Fibroblast of skin of scalp (primary cell): ENCODE results near the gene NUP37. TPM values are rescaled to one million over a fixed set of nuclear protein-coding genes. Genes with fewer than 3 reads are reported as not detected.
"Not testable (repeated sequence)": the region's sequence is repeated elsewhere in the genome, so short reads cannot be mapped to it uniquely, and the experiment has no call there.

Experiments
- DNase-seq: peaks from one replicate; pipeline ENCODE4 v3.0.0-alpha.2; 2013
- polyA plus RNA-seq, 2 experiments: library from polyadenylated mRNA; unstranded; fragments of 120-200 nt; gene quantifications; one replicate each; pipeline ENCODE4 v1.2.1, GENCODE V29; 2013; ENCODE audit not compliant: insufficient read length in 2 of 2

NUP37 gene, protein sequence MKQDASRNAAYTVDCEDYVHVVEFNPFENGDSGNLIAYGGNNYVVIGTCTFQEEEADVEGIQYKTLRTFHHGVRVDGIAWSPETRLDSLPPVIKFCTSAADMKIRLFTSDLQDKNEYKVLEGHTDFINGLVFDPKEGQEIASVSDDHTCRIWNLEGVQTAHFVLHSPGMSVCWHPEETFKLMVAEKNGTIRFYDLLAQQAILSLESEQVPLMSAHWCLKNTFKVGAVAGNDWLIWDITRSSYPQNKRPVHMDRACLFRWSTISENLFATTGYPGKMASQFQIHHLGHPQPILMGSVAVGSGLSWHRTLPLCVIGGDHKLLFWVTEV
- polyA plus RNA-seq (2013, experiment 1 of 2; ENCODE audit: insufficient read length) = 24.9 TPM
- 24.9 TPM for polyA plus RNA-seq (2013, experiment 2 of 2; ENCODE audit: insufficient read length)

DNA sequence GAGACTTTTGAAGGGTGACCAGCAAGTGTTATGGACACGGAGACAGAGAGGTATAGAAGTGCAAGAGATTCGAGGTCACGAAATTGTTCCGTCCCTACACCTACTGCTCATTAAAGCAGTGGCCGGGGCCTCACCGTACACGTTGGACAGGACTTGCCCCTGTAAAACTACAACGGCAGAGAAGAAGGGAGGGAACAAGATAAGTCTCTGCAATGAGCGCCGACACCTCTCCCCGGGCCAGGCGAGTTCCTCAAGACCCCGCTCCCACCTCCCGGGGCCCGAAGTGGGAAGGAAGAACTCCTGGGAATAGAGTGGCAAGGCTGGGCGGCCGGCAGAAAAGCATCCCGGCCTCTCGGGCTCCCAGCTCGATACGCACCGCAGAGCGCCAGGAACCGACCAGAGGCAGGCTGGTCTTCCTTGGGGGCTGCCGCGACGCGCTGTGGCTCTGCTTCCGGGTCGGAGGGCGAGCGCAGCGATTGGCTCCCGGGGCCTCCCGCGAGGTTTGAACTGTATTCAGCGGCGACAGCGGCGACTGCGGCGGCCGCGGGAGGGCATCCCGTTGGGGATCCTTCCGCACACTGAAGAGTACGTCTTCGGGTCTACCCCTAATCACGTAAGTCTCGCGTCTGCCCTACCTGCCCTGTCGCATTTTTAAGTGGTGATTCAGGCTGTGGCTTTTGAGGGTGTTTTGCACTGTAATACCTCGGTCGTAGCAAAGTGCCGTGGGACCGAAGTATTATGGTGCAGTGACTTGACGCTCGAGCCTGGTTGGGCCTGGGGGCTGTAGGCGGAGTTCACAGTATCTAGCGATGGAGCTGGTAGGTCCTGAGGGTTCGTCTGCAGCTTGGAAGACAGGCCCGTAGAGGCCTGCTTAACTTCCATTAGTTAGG lies at the start of gene NUP37, which contains the start of gene PARPBP:
Gene NUP37 (minus strand): TSS at position 441 of the 890 bp plus-strand sequence. CDS start 1,596 bp downstream, outside the sequence.
Gene PARPBP (plus strand): TSS at position 510 of the 890 bp plus-strand sequence. CDS start 3,706 bp downstream, outside the sequence.
- DNase-seq = peak; percentile 88

DNA sequence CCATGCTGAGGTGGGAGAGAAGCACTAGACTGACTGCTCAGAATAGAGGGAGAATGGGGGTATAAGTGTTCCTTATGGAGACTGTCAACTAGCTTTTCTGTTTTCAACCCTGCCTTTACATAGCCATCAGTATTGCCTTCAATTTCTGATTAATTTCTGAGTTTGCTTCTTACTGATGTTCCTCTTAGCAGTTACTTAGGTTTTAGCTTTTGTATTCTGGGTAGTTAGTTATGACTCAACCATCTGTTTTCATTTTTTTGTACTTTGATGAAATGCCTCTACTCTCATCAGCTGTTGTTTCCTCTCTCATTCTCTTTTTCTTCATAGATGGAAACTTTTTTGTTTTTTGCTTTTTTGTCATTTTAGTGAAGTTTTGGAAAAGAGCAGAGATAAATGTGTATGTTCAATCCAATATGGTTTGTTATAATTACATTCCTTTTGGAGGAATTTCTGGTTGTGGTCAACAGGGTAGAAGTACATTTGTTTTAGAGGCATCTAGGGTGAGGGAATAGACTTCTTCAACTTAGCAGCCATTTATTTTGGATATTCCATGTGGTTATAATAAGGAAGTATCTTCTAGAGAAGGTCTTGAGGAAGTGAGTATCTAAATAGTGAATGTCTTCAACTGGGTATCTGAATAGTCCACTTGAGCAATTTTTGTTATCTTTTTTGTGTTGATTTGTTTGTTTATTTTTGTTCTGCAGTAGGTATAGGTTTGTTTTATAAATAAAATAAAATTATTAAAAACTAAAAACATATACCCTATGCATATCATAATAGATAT lies 48.1 kb upstream of the NUP37 start:
- no peak for DNase-seq

DNA sequence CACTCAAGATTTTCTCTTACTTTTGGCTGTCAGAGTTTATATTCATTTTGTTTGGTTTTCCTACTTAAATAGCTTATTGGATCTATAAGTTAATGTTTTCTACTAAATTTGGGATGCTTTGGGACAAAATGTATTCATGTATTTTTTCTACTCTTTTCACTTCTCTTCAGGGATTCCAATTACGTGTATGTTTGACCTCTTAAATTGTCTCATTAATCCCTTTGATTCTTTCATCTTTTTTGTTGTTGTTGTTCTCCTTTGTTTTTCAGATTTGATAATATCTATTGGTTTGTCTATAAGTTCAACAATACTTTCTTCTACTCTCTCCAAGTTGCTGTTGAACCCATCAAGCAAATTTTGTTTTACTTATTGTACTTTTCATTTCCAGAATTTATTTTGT lies 43.5 kb upstream of the NUP37 start:
- no peak for DNase-seq

DNA sequence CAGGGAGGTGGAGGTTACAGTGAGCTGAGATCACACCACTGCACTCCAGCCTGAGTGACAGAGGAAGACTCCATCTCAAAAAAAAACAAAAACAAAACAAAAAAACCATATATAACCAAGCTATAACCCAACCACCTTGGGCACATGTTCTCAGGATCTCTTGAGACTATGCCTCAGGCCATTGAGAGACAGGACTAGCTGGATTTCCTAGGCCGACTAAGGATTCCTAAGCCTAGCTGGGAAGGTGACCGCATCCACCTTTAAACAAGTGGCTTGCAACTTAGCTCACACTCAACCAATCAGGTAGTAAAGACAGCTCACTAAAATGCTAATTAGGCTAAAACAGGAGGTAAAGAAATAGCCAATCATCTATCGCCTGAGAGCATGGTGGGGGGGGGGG lies 35.3 kb upstream of the NUP37 start:
- not testable (repeated sequence) for DNase-seq

DNA sequence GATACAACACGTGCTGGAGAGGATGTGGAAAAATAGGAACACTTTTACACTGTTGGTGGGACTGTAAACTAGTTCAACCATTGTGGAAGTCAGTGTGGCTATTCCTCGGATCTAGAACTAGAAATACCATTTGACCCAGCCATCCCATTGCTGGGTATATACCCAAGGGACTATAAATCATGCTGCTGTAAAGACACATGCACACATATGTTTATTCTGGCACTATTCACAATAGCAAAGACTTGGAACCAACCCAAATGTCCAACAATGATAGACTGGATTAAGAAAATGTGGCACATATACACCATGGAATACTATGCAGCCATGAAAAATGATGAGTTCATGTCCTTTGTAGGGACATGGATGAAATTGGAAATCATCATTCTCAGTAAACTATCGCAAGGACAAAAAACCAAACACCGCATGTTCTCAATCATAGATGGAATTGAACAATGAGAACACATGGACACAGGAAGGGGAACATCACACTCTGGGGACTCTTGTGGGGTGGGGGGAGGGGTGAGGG lies 27.2 kb upstream of the NUP37 start:
- DNase-seq = not testable (repeated sequence)

DNA sequence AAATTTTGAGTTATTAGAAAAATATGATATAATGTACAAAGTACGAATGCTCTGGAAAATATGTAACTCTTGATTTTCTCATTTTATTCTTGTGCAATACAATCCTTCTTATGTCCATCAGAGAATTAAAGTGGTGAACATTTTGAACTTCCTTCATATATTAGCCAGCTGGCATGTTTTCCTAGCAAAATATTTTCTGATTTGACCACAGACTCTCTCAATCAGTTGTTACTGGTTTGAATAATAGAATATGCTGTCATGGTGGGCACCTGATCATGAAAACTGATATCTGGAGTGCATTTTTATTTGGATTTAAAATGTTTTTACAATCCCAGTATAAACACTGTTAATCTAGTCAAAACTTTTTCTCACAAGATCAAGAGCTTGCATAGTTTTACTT lies 24.3 kb upstream of the NUP37 start:
- peak; percentile 1 for DNase-seq

DNA sequence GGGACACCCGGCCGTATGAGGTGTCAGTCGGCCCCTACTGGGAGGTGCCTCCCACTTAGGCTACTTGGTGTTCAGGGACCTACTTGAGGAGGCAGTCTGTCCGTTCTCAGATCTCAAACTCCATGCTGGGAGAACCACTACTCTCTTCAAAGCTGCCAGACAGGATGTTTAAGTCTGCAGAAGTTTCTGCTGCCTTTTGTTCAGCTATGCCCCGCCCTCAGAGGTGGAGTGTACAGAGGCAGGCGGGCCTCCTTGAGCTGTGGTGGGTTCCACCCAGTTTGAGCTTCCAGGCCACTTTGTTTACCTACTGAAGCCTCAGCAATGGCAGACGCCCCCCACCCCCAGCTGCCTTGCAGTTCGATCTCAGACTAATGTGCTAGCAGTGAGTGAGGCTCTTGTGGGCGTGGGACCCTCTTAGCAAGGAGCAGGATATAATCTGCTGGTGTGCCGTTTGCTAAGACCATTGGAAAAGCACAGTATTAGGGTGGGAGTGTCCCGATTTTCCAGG lies 23.0 kb upstream of the NUP37 start:
- DNase-seq = not testable (repeated sequence)

- not testable (repeated sequence) for DNase-seq
These were observed 17.7 kb upstream of the NUP37 start for GRCh38 chr12:102137619-102138018.

- DNase-seq = not testable (repeated sequence)
These were observed 11.5 kb upstream of the NUP37 start for GRCh38 chr12:102131442-102131841.

GRCh38 chr12:102130720-102131119 lies 10.8 kb upstream of the NUP37 start:
- not testable (repeated sequence) for DNase-seq

DNA sequence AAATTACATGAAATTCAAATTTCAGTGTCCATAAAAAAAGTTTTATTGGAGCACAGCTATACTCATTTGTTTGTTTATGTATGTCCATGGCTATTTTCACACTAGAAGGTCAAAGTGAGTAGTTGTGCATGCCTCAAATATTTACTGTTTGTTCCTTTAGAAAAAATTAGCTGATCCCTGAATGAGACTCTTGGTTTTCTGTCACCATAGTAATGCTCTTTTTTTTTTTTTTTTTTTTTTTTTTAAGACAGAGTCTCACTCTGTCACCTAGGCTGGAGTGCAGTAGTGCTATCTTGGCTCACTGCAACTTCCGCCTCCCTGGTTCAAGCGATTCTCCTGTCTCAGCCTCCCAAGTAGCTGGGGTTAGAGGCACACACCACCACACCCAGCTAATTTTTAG lies 1.4 kb upstream of the NUP37 start:
- not testable (repeated sequence) for DNase-seq

GRCh38 chr12:102120886-102121285 lies 972 bp upstream of the NUP37 start:
- no peak for DNase-seq

- no peak for DNase-seq
These were observed 605 bp upstream of the NUP37 start for GRCh38 chr12:102120564-102120873.

DNA sequence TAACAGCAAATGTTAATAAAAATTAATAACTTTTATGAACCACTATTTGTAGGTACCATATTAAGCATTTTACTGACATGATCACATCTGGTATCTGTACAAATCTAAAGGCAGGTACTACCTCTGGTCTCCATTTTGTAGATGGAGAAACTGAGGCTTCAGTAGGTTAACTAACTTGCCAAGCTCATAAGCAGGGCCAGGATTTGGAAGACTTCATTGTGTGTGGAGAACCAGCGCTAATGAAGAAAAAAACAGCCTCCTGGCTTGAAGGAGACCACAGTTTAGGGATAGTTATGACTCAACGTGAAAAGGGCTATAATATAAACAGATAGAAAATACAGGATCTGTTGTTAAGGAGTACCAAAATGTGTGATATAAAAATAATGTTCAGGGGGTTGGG lies 1.0 kb downstream of the NUP37 start:
- DNase-seq = no peak

- DNase-seq = no peak
These were observed 3.5 kb downstream of the NUP37 start for GRCh38 chr12:102116392-102116791.

DNA sequence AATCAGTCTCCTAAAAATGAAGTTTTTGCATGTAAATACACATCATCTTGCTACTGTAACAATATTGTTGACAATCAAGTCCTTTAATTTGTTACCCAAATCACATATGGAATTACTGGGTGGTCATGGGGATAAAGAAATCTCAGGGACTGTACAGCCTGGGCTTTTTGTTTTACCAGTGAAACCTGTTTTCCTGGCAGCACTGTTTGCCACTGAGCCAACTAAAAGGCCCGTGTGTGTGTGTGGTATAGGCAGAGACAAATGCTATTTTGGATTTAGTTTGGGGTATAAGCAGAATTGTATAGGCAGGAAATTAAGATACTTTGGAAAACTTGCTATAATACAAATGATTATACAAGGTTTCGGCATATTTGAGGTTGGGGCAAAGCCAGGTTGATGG lies 5.7 kb downstream of the NUP37 start:
- DNase-seq = no peak

GRCh38 chr12:102110782-102111181 lies 9.1 kb downstream of the NUP37 start:
- DNase-seq = no peak

DNA sequence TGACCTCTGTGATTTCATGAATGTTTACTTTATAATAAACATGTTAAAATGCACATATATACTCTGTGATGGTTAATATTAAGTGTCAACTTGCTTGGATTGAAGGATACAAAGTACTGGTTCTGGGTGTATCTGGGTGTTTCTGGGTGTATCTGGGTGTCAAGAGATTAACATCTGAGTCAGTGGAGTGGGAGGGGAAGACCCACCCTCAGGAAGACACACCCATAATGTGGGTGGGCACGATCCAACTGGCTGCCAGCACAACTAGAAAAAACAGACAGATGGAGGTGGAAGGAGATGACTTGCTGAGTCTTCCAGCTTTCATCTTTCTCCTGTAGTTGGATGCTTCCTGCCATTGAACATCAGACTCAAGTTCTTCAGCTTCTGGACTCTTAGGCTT lies 11.9 kb downstream of the NUP37 start:
- DNase-seq = no peak

DNA sequence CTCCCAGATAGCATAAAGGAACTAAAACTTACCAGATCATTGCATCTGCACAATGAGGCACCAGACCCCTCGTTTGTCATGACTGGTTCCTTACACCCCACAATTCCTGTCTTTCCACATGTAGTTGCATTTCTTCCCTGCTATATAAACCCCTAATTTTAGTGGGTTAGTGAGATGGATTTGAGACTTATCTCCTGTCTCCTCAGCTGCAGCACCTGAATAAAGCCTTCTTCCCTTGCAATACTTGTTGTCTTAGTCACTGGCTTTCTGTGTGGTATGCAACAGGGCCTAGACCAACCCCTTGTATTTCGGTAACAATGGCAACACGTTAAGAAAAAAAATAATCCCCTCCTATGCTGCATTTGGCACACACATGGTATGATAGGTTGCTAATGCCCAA lies 13.0 kb downstream of the NUP37 start:
- DNase-seq = no peak

GRCh38 chr12:102096855-102097254 lies 23.1 kb downstream of the NUP37 start:
- no peak for DNase-seq

DNA sequence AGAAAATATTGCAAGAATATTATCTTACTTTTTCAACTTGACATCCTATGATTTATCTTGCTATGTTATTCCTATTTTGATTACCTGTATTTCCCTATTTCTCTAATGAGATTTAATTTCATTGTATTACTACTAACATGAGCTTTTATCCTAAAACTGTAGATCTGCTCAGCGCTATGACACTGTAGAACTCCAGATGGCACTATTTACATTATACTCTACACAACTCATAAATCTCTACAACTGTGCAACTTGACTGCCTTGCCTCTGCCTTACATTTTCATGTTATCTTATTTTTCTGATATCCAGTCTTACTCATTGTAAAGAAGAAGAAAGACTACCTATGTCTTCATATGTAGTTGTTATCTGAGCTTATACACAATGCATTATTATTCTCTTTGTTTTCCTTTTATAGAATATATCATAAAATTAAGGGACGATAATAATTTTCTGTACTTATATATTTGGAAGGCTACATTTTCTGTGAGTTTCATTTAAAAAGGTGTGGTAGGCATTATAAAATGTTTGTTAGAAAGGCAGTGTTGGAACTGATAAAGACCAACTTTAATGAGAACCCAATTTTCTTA lies 24.1 kb downstream of the NUP37 start:
- DNase-seq = peak; percentile 34

- DNase-seq = peak; percentile 29
These were observed 26.6 kb downstream of the NUP37 start for GRCh38 chr12:102093319-102093718.
